Cardiac fibroblast (primary cell): ENCODE results near the gene FBXO27.
"Not testable (repeated sequence)": the region's sequence is repeated elsewhere in the genome, so short reads cannot be mapped to it uniquely, and the experiment has no call there.

Experiments
- DNase-seq, 2 donors: peaks; one replicate each; pipeline versions ENCODE4 v3.0.0 to v3.0.0-alpha.2; 2010; ENCODE audit warnings: low read depth in 2 of 2
- H3K4me3 ChIP-seq, 2 donors: replicated peaks in 1 of 2; 1 replicate in 1 of 2; 2 replicates in 1 of 2; pipeline ENCODE4 v1.5.1; 2011; ENCODE audit warnings: low read depth in 2 of 2, low read length in 2 of 2, mild to moderate bottlenecking in 2 of 2, moderate library complexity in 1 of 2
- CTCF ChIP-seq: IDR thresholded peaks from one replicate; pipeline ENCODE4 v1.5.1; 2011; ENCODE audit warnings: low read depth, mild to moderate bottlenecking, low read length, inconsistent platforms

FBXO27 gene

GRCh38 chr19:38990949-38991697, 41.2 kb downstream of the FBXO27 start:
- TF ChIP-seq CTCF, result no peak
- no peak overlapping the region for H3K4me3 ChIP-seq
- peak; percentile 25 to 27 for DNase-seq

GRCh38 chr19:38989614-38990013, 42.7 kb downstream of the FBXO27 start:
- not testable (repeated sequence) for H3K4me3 ChIP-seq, DNase-seq

- no peak overlapping the region for H3K4me3 ChIP-seq
- TF ChIP-seq CTCF, result no peak
- DNase-seq, result peak in 1 of 2 donors; percentile 10
Measured at GRCh38 chr19:38989066-38989605, 43.2 kb downstream of the FBXO27 start.

GRCh38 chr19:38988627-38989026, 43.7 kb downstream of the FBXO27 start:
- not testable (repeated sequence) for H3K4me3 ChIP-seq, DNase-seq

GRCh38 chr19:38987745-38988144, 44.6 kb downstream of the FBXO27 start:
- not testable (repeated sequence) for DNase-seq, H3K4me3 ChIP-seq

- no peak for TF ChIP-seq CTCF
- no peak for DNase-seq
- no peak overlapping the region for H3K4me3 ChIP-seq
Measured at GRCh38 chr19:38985262-38985661, 47.1 kb downstream of the FBXO27 start.

- no peak overlapping the region for H3K4me3 ChIP-seq
- no peak for TF ChIP-seq CTCF
- no peak for DNase-seq
Measured at GRCh38 chr19:38980583-38981374, 51.6 kb downstream of the FBXO27 start.

GRCh38 chr19:38979812-38980211, 52.5 kb downstream of the FBXO27 start:
- H3K4me3 ChIP-seq, result no peak overlapping the region
- no peak for TF ChIP-seq CTCF
- DNase-seq, result no peak
